DMS53 treated with DMSO at 0.1 percent for 48 hours (cell line): ENCODE measurements around the gene ATG14.
"Not testable (repeated sequence)": the region's sequence is repeated elsewhere in the genome, so short reads cannot be mapped to it uniquely, and the experiment has no call there.

Experiments used
- DNase-seq: peaks from one replicate; lab custom pipeline; 2025; ENCODE audit not compliant: unreplicated experiment; lab: John Stamatoyannopoulos, UW

The ATG14 gene, protein sequence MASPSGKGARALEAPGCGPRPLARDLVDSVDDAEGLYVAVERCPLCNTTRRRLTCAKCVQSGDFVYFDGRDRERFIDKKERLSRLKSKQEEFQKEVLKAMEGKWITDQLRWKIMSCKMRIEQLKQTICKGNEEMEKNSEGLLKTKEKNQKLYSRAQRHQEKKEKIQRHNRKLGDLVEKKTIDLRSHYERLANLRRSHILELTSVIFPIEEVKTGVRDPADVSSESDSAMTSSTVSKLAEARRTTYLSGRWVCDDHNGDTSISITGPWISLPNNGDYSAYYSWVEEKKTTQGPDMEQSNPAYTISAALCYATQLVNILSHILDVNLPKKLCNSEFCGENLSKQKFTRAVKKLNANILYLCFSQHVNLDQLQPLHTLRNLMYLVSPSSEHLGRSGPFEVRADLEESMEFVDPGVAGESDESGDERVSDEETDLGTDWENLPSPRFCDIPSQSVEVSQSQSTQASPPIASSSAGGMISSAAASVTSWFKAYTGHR

DNA sequence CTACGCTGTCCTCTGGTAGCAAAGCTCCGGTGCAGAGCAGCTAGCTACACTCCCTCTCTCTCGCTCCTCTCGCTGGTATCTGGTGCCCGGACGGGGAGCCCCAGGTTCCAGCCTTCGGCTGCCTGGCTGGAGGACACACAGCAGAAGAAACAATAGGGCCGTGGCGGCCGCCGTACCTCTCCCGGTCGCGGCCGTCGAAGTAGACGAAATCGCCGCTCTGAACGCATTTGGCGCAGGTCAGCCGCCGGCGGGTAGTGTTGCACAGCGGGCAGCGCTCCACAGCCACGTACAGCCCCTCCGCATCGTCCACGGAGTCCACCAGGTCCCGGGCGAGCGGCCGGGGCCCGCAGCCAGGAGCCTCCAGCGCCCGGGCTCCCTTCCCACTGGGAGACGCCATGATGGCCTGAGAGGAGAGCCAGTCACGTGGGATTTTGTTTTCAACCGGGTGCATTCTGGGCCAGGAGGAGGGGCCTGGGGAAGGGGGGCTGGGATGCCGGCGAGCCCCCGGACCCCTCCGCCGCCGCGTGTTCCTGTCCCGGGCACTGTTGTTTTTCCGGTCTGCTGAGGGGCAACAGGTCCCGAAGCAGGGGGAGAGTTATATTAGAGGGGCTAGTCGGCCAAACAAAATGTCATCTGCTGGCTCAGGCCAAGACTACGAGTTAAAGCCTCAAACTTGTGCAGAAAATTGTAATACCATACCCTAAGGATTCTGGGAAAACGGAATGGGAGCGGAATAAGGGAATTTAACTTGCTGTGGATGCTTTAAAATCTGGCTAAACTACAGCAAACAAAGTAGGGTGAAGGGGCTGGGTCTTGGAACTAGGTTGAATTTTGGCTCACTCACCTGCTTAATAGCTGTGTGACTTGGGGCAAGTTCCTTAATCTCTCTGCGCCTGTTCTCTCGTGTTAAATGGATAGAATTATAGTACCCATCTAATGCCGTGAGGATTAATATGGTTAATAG lies at the start of gene ATG14:
Gene ATG14, minus strand, starts transcription at position 405 of the 964 bp plus-strand sequence. Its CDS starts 8 bp downstream, at position 397.
- peak; percentile 59 for DNase-seq

DNA sequence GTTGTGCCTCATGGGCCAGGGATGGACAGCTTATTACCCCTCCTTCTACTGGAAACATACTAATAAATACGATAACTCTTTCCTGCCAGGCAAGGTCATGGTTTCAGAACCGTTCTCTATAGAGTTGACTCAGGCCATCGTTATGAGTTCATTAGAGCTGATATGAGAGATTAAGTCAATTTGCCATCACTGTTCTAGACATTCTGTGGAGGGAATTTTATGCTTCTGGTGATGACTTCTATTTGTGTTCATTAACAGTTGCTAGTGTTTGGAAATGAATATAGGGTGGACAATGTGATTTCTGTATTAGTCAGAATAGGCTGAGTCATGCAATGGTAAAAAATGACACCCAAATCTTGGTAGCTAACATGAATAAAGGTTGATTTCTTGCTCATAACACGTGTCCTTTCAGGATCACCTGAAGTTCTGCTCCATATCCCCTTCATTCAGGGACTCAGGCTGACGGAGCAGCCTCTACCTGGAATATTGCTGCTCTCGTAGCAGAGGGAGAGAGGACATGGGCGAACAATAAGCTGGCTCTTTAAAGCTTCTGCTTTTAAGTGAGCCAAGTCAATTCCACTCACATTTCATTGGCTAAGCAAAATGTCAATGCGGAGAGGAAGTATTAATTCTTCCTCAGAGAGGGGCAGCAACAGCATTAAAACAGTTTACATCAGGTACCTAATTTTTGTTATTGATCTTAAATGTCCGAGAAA lies 47.3 kb upstream of the ATG14 start:
- DNase-seq = no peak

DNA sequence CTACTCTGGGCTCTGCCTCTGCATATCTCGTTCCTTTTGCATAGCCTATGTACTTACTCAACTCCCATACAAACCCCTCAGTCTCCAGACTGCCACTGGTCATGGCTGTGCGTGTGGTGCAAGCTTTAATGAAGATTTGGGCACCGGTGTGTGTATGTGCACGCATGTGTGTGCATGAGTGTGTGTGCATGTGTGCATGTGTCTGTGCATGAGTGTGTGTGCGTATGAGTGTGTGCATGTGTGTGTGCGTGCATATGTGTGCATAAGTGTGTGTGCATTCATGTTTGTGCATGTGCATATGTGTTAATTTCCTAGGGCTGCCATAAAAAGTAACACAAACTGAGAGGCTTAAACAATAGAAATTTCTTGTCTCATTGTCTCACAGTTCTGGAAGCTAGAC lies 45.9 kb upstream of the ATG14 start:
- DNase-seq = no peak

DNA sequence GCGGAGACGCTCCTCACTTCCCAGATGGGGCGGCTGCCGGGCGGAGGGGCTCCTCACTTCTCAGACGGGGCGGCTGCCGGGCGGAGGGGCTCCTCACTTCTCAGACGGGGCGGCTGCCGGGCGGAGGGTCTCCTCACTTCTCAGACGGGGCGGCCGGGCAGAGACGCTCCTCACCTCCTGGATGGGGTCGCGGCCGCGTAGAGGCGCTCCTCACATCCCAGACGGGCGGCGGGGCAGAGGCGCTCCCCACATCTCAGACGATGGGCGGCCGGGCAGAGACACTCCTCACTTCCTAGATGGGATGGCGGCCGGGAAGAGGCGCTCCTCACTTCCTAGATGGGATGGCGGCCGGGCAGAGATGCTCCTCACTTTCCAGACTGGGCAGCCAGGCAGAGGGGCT lies 44.8 kb upstream of the ATG14 start:
- DNase-seq = not testable (repeated sequence)

DNA sequence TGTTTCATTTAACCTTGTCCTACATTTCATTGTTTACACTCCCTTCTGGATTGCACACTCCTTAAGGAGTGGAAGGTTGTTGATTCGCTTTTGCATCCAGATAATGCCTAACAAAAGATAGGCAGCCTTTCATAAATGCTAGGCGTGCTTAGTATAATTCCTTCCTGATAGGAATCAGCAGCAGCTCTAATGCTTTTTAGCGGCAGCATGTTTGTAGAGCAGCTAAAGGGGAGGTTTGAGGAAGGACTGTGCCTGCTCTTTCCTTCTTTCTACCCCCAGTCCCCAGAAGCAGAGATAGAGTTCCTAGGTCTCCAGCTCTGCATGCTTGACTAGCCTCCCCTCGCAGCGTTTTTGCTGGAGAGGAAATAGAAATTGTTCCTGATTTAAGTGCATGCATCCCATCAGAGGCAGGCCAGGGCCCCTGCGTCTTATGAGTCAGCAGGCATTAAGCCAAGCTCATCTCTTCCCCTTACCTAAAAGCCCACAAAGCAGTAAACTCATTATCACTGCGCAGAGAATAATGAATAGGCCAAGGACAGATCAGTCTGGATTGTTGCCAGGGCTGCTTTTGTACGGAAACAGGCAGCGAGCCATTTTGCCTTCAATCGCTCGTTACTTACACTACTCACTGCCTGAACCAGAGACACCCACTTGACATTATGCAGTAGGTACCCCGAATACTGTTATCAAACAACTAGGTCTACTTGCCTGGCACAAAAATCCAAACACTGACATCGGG lies 42.8 kb upstream of the ATG14 start:
- DNase-seq = peak; percentile 31

DNA sequence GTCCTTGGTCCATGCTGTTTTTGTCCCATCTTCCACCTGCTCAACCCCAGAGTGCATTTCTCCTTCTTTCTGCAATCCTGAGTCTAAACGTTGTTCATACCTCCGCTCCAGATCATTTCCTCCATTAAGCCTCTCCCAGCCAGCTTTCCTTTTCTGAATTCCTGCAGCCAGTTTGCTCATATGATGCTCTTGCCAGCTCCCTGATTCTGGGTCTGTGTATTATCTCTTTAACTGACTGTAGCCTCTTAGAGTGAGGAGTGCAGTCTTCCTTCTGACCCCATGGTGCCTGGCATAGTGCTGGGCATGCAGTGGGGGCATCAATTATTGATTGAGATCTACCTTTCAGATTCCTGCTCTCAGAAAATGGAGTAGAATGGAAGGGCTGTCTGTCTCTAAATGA lies 40.3 kb upstream of the ATG14 start:
- no peak for DNase-seq

DNA sequence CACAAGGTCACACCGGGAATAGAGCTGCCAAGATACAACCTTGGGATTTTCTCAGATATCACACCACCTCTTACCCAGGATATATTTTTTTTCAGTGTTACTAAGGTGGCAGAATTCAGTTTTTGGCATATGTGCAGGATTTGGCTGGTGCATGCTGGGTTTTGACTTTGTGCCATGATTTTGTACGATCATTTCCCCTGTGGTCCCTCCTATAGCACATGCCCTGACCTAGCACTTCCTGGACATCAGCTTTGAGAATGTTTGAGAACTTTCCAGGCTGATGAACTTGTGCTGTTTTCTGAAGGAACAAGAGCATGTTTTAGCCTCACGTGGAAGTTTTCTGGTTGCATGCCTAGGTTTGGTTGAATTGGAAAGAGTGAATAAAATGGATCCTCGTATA lies 39.8 kb upstream of the ATG14 start:
- no peak for DNase-seq

DNA sequence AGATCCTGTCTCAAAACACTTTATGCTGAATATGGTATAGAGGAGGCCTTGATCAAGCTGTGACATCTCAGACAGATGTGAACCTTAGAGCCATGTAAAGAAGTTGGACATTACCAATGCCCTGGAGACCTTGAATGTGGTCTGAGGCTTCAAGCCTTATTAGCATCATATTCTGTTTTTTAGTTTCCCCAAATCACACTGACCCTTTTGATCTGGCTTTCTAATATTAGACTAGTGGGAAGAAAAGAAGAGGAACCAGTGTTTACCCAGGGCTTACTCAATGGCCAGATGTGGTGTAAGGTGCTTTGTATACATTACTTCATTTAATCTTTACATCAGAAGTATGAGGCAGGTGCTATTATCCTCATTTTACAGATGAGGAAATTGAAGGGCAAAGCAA lies 39.4 kb upstream of the ATG14 start:
- no peak for DNase-seq

DNA sequence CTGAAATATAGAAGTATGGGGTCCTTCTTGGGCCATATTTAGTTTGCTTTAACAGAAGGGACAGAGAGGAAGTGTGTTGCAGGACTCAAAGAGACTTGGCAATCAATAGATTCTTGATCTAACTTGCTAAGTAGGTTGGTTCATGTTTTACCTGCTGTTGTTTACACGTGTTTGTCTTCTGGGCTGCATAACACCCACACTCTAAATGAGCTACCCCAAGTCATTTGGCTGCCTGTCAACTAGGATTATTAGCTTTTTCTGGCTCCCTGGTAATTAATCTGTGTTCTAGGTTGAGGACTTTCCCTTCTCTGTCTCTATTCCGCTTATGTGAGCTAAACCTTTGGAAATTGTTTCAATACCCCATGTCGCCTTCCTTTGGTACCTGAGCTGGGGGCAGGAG lies 38.9 kb upstream of the ATG14 start:
- no peak for DNase-seq

DNA sequence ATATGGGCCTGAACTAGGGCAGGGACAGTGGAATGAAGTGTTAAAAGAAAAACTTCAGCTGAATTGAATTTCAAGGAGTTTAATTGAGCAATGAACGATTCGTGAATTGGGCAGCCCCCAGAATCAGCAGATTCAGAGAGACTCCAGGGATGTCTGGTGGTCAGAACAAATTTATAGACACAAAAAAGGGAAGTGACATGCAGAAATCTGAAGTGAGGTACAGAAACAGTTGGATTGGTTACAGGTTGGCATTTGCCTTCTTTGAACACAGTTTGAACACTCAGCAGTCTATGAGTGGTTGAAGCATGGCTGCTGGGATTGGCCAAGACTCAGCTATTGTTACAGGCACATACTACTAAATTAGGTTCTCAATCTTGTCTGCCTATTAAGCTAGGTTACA lies 38.5 kb upstream of the ATG14 start:
- DNase-seq = no peak

DNA sequence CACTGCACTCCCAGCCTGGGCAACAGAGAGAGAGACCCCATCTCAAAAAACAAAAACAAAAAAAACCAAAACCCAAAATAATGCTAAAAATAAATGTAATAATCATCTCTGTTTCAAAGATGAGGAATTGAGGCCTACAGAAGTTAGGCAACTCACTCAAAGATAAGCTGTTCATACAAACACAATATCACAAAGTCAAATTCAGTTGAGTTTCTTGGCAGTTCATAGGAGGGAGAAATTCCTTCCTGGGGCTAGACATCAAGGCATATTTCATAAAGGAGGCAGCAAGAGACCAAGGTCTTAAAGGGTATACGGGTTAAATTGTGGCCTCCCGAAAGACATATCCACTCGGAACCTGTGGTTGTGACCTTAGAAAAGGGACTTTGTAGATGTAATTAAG lies 37.5 kb upstream of the ATG14 start:
- no peak for DNase-seq

DNA sequence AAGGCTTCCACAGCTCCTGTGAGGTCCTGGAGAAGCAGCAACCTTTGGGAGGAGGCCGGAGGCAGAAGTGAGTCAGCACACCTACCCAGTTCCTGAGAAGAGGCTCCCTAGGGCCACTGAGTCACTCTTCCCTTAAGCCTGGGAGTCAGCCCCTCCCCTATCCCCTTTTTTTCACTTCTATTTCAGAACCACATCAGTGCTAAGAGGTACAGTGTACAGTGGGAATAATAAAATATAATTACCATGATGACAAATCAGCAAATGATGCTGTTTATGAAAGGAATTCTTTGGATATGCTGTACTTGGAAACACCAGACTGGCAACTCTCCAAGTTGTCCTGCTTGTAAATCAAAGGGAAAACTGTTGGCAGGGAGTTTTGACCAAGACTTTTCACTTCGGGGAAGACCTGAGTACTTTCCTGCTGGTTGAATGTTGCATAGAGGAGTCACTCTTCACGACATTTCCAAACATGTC lies 36.5 kb upstream of the ATG14 start:
- DNase-seq = peak; percentile 3

DNA sequence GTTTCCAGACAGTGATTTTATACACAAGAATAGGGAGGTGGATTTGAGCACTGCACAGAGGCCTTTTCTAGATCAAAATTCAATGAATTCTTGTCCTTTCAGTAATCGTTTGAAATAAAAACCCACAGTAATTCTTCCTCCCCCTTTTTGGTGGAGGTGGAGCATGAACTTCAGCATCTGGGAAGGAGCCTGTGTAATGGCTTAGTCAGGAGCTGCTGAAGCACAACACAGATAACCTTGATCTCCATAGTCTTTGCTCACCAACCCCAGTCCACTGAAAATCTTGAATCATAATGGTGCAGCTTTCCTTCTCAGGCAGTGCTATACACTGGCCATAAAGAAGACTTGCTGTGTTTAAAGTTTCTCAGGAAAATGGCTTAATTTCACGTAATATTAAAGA lies 35.2 kb upstream of the ATG14 start:
- DNase-seq = no peak

DNA sequence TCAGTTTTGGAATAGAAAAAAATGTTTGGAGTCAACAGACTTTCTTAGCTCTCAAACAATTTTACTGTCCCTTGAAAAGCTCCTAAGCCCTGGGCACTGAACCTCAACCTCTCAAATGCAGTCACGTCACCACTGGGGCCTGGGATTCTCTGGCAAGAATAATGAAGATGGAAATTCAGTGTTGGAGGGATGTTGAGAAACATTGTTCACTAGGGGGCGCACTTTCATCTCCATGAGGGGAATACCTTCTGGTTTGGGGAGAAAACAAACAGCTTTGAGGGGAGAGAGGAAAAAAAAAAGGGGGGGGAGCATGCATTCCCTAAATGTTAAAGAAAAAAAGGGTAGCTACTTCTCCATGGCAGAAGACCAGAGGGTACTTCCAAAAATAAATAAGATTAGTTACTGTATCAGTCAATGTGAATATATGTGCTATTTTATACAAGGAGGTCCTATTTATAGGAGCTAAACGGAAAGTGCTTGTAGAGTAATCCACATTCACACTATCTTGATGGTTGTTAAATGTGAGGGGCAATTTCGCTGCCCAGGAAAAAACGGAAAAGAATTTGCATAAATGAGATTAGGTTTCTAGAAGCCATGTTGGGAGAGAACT lies 34.6 kb upstream of the ATG14 start:
- peak; percentile 76 for DNase-seq

DNA sequence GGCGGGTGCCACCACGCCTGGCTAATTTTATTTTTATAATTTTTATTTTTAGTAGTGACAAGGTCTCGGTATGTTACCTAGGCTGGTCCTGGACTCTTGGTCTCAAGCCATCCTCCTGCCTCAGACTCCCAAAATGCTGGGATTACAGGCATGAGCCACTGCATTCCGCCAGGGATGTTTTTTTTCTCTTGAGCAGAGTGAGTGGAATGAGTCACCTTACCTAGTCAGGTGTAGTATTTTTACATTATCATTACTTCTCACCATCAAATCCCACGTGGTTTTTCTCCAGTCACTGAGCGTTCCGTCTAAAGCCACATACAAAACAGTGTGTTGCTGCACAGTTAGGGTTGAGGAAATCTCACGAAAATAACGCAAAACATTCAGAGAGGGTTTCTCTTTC lies 29.7 kb upstream of the ATG14 start:
- DNase-seq = no peak

DNA sequence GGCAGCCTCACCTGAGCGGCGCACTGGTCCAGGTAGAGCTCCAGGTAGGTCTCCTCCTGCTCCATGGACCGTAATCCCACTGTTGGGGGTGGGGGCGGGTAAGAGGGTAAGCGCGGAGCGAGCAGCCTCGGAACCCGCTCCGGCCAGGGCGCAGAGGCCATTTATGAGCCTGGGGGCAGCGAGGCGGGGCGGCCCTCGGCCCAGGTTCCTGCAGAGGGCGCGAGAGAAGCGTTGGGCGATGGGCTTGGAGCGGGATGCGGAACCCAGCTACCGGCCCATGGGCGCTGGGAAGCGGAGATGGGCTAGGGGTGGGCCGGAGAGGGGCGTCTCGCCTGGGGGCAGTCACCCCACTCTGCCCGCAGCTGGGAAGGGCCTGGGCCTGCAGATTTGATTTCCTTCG lies 28.8 kb upstream of the ATG14 start, which contains the start of gene TBPL2:
Gene TBPL2, minus strand, starts transcription at position 232 of the 400 bp plus-strand sequence. Its CDS starts 167 bp downstream, at position 65.
- DNase-seq = no peak

DNA sequence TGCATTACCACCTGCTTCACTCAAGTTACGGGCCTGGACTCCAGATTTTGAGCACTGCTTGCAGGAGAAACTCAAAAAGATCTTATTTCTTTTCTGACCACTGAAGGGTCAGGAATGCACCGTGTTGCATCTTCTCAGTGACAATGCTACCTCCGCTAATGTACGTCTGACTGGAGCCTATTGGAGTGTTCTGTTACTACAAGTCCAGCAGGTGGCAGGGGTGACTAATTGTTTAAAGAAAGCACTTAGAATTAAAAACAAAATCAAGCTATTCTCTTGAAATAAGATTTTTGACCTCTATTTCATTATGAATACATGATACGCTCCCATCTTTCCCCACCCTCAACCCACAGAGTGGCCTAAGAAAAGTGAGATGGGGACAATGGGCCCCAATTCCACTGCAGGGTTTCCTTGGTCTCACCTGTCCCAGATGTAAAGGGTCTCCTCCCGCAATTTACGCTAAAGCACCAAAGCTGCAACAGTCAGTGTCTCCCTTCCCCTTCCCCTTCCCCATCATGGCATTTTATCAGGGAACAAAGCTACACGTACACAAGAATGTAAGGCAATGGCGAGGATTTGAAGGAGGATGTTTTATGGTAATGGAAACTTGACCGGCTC lies 26.5 kb upstream of the ATG14 start:
- peak; percentile 61 for DNase-seq

DNA sequence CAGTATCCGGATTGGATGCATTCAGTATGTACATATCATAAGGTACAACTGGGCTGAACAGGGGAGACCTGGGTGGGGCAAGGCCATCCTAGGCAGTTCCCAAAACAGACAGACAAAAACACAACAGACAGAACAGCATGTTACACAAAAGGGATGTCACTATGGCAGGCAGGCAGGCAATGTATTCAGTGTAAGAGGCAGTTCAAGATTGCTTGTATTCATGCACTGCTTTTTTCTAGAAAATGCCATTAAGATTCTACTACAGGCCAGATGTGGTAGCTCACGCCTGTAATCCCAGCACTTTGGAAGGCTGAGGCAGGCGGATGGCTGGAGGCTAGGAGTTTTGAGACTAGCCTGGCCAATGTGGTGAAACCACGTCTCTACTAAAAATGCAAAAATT lies 25.3 kb upstream of the ATG14 start:
- DNase-seq = no peak

DNA sequence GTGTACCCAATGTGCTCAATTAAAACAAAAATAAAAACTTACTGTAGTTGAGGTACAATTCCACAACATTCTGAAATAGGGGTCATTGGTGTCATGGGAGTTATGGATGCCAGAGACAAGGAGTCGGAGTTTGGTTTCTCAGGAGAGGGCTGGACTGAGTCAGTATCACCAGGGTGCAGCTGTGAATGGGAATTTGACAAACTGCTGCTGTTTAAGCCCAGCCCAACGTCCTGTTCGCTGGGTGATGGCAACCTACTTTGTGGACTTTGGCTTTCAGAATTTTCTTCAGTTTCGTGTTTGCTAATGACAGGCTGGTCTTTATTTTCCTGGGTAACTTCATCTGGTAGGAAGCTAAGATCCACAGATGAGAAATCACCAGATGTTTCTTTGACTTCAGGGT lies 24.9 kb upstream of the ATG14 start:
- DNase-seq = no peak
